GF-D8 (cell line): ENCODE data around the gene ANKRD40.

Experiments used
- DNase-seq: peaks from one replicate; lab custom pipeline; 2025; lab: John Stamatoyannopoulos, UW

Gene ANKRD40

DNA sequence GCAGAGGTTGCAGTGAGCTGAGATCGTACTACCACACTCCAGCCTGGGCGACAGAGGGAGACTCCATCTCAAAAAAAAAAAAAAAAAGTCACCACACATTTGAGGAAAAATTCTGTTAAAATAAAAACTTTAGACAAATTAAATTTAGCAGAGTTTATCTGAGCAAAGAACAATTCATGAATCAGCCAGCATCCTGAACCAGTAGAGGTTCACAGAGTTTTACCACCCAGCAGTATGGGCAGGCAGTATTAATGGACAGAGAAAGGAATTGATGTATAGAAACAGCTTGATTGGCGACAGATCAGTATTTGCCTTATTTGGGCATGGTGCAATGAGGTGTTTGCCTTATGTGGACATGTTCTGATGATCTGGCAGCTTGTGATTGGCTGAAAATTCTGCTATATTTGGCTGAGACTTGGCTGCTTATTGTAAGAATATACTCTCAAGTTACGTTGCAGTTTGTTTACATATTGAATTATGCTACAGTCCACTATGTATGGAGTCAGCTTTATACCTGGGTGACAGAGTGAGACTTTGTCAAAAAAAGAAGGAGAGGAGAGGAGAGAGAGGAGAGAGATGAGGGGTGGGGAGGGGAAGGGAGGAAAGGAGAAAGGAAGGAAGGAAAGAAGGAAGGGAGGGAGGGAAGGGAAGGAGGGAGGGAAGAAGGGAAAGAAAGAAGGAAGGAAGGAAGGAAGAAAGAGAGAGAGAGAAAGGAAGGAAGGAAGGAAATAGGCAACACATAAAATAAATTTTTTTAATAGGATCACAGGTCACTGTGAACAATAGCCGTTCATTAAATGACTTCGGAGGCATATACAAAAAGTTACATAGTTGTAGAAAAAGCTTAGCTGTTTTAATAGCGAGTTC lies 58.4 kb downstream of the ANKRD40 start:
- DNase-seq = no peak

DNA sequence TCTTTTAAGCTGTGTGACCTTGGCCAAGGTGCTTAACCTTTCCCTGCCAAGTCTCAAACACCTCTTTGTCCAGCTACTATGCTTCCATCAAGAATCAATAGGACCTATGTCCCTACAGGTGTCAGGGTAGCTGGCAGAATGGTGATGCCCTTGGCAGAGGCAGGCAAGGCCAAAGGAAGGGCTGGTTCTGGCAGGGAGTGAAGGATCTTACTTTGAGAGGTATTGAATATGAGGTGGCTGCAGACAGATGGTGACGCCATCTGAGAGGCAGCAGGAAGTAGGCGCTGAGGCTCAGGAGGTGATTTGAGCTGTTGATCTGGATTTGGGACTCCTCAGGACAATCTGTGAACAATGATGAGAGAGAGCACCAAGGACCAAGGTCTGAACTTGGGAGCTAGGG lies 60.5 kb downstream of the ANKRD40 start:
- DNase-seq = no peak

- DNase-seq = no peak
Measured at GRCh38 chr17:50645748-50646682, 61.7 kb downstream of the ANKRD40 start.
